Subcutaneous preadipocyte (primary cell): ENCODE results near the gene SPACDR. TPM values are rescaled to one million over a fixed set of nuclear protein-coding genes. Genes with fewer than 3 reads are reported as not detected.

Experiments used
- total RNA-seq: library from RNA; depleted of rRNA; stranded (reverse); fragments of >200 nt; gene quantifications from 2 replicates; pipeline ENCODE4 v1.2.3, GENCODE V29; 2012

The SPACDR gene
- 0.37 and 0.78 TPM in 2 replicates for total RNA-seq

DNA sequence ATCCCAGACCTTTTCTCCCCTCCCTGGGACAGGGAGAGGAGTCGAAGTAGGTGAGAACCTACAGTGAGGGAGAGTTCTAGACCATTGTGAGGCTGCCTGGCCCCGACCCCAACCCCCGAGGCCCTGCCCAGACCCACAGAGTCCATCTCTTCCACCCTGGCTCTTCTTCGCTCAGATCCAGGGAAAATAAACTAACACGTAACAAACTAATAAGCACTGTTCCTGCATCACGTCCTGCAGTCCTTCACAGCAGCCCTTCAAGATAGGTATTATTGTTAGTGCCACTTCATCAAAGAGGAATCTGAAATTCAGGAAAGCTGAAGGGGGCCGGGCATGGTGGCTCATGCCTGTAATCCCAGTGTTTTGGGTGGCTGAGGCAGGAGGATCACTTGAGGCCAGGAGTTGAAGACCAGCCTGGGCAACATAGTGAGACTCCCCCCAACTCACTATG is at the start of gene SPACDR:
Gene SPACDR (minus strand): TSS at position 51 of the 451 bp plus-strand sequence. CDS start 235 bp downstream, outside the sequence.

DNA sequence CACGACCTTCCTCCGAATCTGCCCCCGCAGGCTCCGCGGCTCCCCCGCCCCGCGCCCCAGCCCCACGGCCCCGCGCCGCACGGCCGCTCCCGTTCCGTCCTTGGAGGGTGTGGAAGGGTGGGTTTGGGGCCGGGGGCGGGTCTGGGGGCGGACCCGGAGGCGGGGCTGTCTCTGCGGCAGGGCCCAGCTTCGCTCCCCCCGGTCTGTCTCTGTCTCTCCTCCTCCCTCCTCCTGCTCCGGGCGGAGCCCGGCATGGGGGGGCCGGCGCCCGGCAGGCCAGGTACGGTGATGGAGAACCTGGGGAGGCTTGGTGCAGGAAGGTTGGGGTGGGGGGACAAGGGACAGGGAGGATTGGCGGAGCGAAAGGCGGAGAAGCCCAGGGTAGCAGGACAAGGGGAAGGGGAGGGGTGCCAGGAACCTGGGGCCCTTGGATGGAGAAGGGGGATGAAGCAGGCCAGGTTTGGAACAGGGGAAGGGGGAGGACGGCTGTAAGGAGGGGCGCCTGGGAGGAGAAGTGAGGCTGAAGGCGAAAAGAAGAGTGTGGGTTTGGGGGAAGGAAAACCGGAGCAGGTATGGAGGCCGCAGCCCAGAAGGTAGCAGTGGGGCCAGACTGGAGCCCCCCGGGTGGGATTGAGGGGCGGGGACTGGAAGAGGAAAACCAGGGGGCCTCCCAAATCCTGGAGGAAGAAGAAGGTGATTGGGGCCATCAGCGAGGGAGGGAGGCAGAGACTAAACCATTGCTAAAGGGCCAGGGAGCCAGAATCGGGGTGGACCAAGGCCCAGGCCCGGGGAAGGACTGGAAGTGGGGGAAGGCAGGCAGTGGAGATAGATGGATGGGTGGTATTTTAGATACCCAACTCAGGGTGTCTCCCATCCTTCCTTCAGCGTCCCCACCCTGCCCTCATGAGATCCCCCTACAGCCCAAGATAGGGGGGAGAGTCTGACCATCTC is 19.9 kb upstream of the SPACDR start, which contains the start of gene NYAP1:
Gene NYAP1 (plus strand): TSS at position 206 of the 951 bp plus-strand sequence. CDS start 1,385 bp downstream, outside the sequence.

DNA sequence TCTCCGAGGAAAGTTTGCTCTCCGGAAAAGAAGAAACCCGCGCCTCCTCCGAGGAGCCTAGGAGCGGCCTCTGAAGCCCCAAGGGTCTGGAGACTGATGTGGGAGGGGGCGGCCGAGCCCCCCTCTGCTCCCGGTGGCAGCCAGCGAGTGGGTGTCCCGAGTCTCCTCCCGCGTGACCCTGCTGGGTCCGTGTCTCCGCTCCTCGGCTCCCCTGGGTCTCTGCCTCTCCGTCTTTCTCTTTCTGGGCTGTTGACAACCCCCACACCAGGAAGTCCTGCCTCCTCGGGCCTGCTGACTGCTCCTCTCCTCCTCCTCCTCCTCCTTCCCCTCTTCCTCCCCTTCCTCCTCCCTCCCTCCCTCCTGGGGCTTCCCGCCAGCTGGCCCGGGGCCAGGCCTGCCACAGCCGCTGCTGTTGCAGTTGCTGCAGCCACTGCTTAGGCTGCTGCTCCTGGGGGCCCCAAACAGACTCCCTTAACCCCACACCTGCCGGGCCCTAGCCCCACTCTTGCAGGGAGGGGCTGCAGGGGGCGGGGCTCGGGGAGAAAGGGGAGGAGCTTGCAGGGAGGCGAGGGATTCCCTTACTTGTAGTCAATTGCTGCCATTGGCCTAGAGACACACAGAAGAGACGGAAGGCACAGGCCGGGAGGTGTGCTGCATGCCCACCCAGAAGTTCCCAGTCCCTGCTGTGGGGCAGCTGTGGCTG is 15.0 kb upstream of the SPACDR start, which contains the start of gene TSC22D4:
Gene TSC22D4 (minus strand): TSS at position 257 of the 703 bp plus-strand sequence. CDS start 1,176 bp downstream, outside the sequence.

GRCh38 chr7:100429637-100430492 is 34.2 kb downstream of the SPACDR start, which contains the start of gene MEPCE:
Gene MEPCE, plus strand, starts transcription at chr7:100429831. Its CDS starts 188 bp downstream, at chr7:100430019.

GRCh38 chr7:100428199-100428966 is 35.7 kb downstream of the SPACDR start, which contains the start of gene ZCWPW1:
Gene ZCWPW1, minus strand, starts transcription at chr7:100428703. Its CDS starts 8,054 bp downstream, at chr7:100420649.

Other genes with a start within 250 kb of the SPACDR start
- not detected in 2 replicates for gene PVRIG, start 244.3 kb downstream of the SPACDR start, total RNA-seq
- gene SPDYE3, start 156.6 kb downstream of the SPACDR start, total RNA-seq = not detected in 2 replicates
- 7.7 and 11.5 TPM in 2 replicates for gene PILRB, start 106.1 kb downstream of the SPACDR start, total RNA-seq
- under 0.01 and 0.39 TPM in 2 replicates for gene PILRA, start 90.8 kb downstream of the SPACDR start, total RNA-seq
- 0.59 and 1.5 TPM in 2 replicates for gene ZCWPW1, start 35.6 kb downstream of the SPACDR start, total RNA-seq
- gene MEPCE, start 34.4 kb downstream of the SPACDR start, total RNA-seq = 36.4 and 56.1 TPM in 2 replicates
- gene PPP1R35, start 27.8 kb downstream of the SPACDR start, total RNA-seq = 10.7 and 19.2 TPM in 2 replicates
- 27.9 and 45.0 TPM in 2 replicates for gene TSC22D4, start 15.0 kb upstream of the SPACDR start, total RNA-seq
- gene NYAP1, start 19.7 kb upstream of the SPACDR start, total RNA-seq = 1.5 and 2.0 TPM in 2 replicates
- gene AGFG2, start 74.9 kb upstream of the SPACDR start, total RNA-seq = 8.8 and 19.4 TPM in 2 replicates
- 0.20 TPM in 1 of 2 replicates, not detected in the other for gene SAP25, start 109.6 kb upstream of the SPACDR start, total RNA-seq
- gene LRCH4, start 121.9 kb upstream of the SPACDR start, total RNA-seq = 8.5 and 11.9 TPM in 2 replicates
- gene FBXO24, start 122.1 kb upstream of the SPACDR start, total RNA-seq = 0.37 and 0.59 TPM in 2 replicates
- 145 and 178 TPM in 2 replicates for gene PCOLCE, start 138.1 kb upstream of the SPACDR start, total RNA-seq
- 6.3 and 7.0 TPM in 2 replicates for gene MOSPD3, start 148.3 kb upstream of the SPACDR start, total RNA-seq
- gene TFR2, start 177.3 kb upstream of the SPACDR start, total RNA-seq = under 0.01 and 0.20 TPM in 2 replicates
- gene ACTL6B, start 192.2 kb upstream of the SPACDR start, total RNA-seq = not detected in 2 replicates
- 82.3 and 108 TPM in 2 replicates for gene GNB2, start 209.5 kb upstream of the SPACDR start, total RNA-seq
- 16.2 and 22.9 TPM in 2 replicates for gene GIGYF1, start 230.0 kb upstream of the SPACDR start, total RNA-seq
- gene POP7, start 241.9 kb upstream of the SPACDR start, total RNA-seq = 52.2 and 52.8 TPM in 2 replicates